Measurements from ENCODE around the gene TEX26.

GRCh38 chr13:30943881-30944280 lies 11.4 kb downstream of the TEX26 start:
- TF ChIP-seq CTCF (IDR thresholded peaks at IDR 0.05) = no peak
- TF ChIP-seq POLR2AphosphoS5 (IDR thresholded peaks at IDR 0.05) = no peak
